ENCODE results near the gene KIAA1217. TPM values are rescaled to one million over a fixed set of nuclear protein-coding genes. Genes with fewer than 3 reads are reported as not detected.

The KIAA1217 gene
- total RNA-seq, 1 experiment from 2014 or later = 18.6 TPM

GRCh38 chr10:24358022-24358421, 149.1 kb downstream of the KIAA1217 start:
- no peaks in the 10 kb centered on the region; the same call in 1 of the 2 replicates for H3K4me1 ChIP-seq (ENCODE audit: insufficient read depth, low read length)
- no peak overlapping the region for H3K14ac ChIP-seq (ENCODE audit: insufficient read depth, low read length)
- no peak overlapping the region for H2BK12ac ChIP-seq (ENCODE audit: insufficient read length, low read depth, low read length)
- no peak overlapping the region for H3K56ac ChIP-seq (ENCODE audit: insufficient read length, low read depth, low read length)
- no peak overlapping the region for H4K8ac ChIP-seq (replicated peaks; ENCODE audit: insufficient read length, low read depth, low read length)
- H4K20me1 ChIP-seq (ENCODE audit: control insufficient read depth, insufficient read depth, insufficient read length) = no peaks in the 10 kb centered on the region
- H3K27me3 ChIP-seq (ENCODE audit: insufficient read depth, low read length) = no peaks in the 10 kb centered on the region
- no peak overlapping the region for H3K27ac ChIP-seq (ENCODE audit: insufficient read length, low read depth, low read length)
- TF ChIP-seq, protein P1, sequence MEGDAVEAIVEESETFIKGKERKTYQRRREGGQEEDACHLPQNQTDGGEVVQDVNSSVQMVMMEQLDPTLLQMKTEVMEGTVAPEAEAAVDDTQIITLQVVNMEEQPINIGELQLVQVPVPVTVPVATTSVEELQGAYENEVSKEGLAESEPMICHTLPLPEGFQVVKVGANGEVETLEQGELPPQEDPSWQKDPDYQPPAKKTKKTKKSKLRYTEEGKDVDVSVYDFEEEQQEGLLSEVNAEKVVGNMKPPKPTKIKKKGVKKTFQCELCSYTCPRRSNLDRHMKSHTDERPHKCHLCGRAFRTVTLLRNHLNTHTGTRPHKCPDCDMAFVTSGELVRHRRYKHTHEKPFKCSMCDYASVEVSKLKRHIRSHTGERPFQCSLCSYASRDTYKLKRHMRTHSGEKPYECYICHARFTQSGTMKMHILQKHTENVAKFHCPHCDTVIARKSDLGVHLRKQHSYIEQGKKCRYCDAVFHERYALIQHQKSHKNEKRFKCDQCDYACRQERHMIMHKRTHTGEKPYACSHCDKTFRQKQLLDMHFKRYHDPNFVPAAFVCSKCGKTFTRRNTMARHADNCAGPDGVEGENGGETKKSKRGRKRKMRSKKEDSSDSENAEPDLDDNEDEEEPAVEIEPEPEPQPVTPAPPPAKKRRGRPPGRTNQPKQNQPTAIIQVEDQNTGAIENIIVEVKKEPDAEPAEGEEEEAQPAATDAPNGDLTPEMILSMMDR (conservative IDR thresholded peaks at IDR 0.05) = no peak
- H3K4ac ChIP-seq (ENCODE audit: low read depth, low read length) = no peak overlapping the region
- no peak overlapping the region for H3K23ac ChIP-seq (ENCODE audit: insufficient read length, low read depth, low read length)
- H3T11ph ChIP-seq (ENCODE audit: low read length) = no peak overlapping the region
- H2BK5ac ChIP-seq (ENCODE audit: insufficient read length, low read length) = peak overlapping the region; percentile 1
- no peaks in the 10 kb centered on the region; a peak in 1 of 7 replicates for H3K36me3 Mint-ChIP-seq (ENCODE audit: insufficient read depth in 1 of 3, low read depth in 3 of 3)
- no peak overlapping the region for H4K91ac ChIP-seq (ENCODE audit: insufficient read length, low read depth, low read length)
- no peak overlapping the region for H4K5ac ChIP-seq (ENCODE audit: insufficient read length, low read depth, low read length)
- H3K4me2 ChIP-seq (ENCODE audit: insufficient read depth, insufficient read length, low read length) = no peak overlapping the region
- H2AFZ ChIP-seq (ENCODE audit: low read length) = no peak overlapping the region
- peaks cover 44 to 50% of the 10 kb centered on the region in 2 experiments for H3K4me1 Mint-ChIP-seq
- H3K23me2 ChIP-seq (ENCODE audit: insufficient read length, low read depth, low read length, poor library complexity, severe bottlenecking) = no peaks in the 10 kb centered on the region
- H3K27ac Mint-ChIP-seq = peak overlapping the region in 2 of 3 experiments; percentile 33 to 96; a peak in 3 of 7 replicates
- H3K9me3 Mint-ChIP-seq = no peaks in the 10 kb centered on the region
- no peaks in the 10 kb centered on the region for H3K27me3 Mint-ChIP-seq (ENCODE audit: low read depth)
- WGBS (ENCODE audit: extremely low coverage, insufficient read length, low lambda C conversion rate) = no CpG with 5 or more reads among the region's 4 CpGs
- no peak overlapping the region for H3K18ac ChIP-seq (ENCODE audit: insufficient read length, low read depth, low read length)
- no peak overlapping the region for H2BK20ac ChIP-seq (ENCODE audit: low read depth, low read length, poor library complexity, severe bottlenecking)
- H3K9ac ChIP-seq (ENCODE audit: extremely low read depth, insufficient read length, low read length) = no peak overlapping the region
- no peaks in the 10 kb centered on the region for H3K79me2 ChIP-seq (ENCODE audit: insufficient read depth, low read length)
- H2BK15ac ChIP-seq (ENCODE audit: low read depth, low read length) = no peak overlapping the region
- H3K9me3 ChIP-seq (ENCODE audit: control insufficient read depth, low read depth, low read length) = no peaks in the 10 kb centered on the region
- DNase-seq = no peak
- no peak overlapping the region for H2AK5ac ChIP-seq (ENCODE audit: insufficient read length, low read length)
- H2BK120ac ChIP-seq (ENCODE audit: low read depth, low read length, poor library complexity, severe bottlenecking) = no peak overlapping the region
- H3K4me3 Mint-ChIP-seq = no peak overlapping the region
- no peaks in the 10 kb centered on the region for H3K79me1 ChIP-seq (ENCODE audit: insufficient read depth, low read depth, low read length, poor library complexity, severe bottlenecking)

Data from H9 (cell line).